Activated T-helper 1 cell treated with anti-CD3 and anti-CD28 coated beads, Interleukin-12 subunit alpha, Interleukin-12 subunit beta, Interleukin-2, Interleukin-4 antibody, amounts not matched to agents 30 ng/mL and 10 ng/mL and 1 ng/mL, durations not matched to agents 14 hours and 24 hours and 36 hours (primary cell): ENCODE data around the gene GRK2. TPM values are rescaled to one million over a fixed set of nuclear protein-coding genes. Genes with fewer than 3 reads are reported as not detected.

Source experiments
- DNase-seq: peaks from one replicate; pipeline ENCODE4 v3.0.0; 2021; ENCODE audit warnings: low spot score
- H3K27ac Mint-ChIP-seq: one replicate; pipeline ENCODE4 v1.8.0; 2021; ENCODE audit warnings: mild to moderate bottlenecking, mixed read lengths
- H3K27me3 Mint-ChIP-seq: one replicate; pipeline ENCODE4 v1.8.0; 2022; ENCODE audit warnings: mild to moderate bottlenecking, moderate library complexity, mixed read lengths; ENCODE audit not compliant: insufficient read depth
- H3K36me3 Mint-ChIP-seq: one replicate; pipeline ENCODE4 v1.8.0; 2021; ENCODE audit warnings: low read depth, mixed read lengths
- H3K4me1 Mint-ChIP-seq: one replicate; pipeline ENCODE4 v1.8.0; 2021; ENCODE audit warnings: low read depth, mixed read lengths
- H3K4me3 Mint-ChIP-seq: one replicate; pipeline ENCODE4 v1.8.0; 2021; ENCODE audit warnings: mild to moderate bottlenecking, moderate library complexity, mixed read lengths
- H3K9me3 Mint-ChIP-seq: one replicate; pipeline ENCODE4 v1.8.0; 2021; ENCODE audit warnings: mixed read lengths
- intact Hi-C: fragments of 100-400 bp; cut with micrococcal nuclease; formaldehyde crosslinking; loops from one replicate; pipeline ENCODE4 v1.15.1; 2024
- total RNA-seq: library from RNA; stranded (reverse); gene quantifications from 2 replicates; pipeline ENCODE4 v1.2.3, GENCODE V29; 2022

The GRK2 gene
- total RNA-seq, 1 donor from 2014 or later, result 249 TPM

GRCh38 chr11:67277231-67277961, 11.1 kb downstream of the GRK2 start:
- H3K9me3 Mint-ChIP-seq, result no peaks in the 10 kb centered on the region
- H3K36me3 Mint-ChIP-seq, result peaks cover 30% of the 10 kb centered on the region
- intact Hi-C loops, result loop anchor here (1.0 kb wide), 3 partner anchors 9 to 40 kb away; no protein-coding TSS in a partner anchor
- H3K4me3 Mint-ChIP-seq, result peak overlapping the region; percentile 77
- peaks cover 50% of the 10 kb centered on the region for H3K4me1 Mint-ChIP-seq
- DNase-seq, result peak; percentile 87
- H3K27me3 Mint-ChIP-seq, result no peaks in the 10 kb centered on the region
- H3K27ac Mint-ChIP-seq, result peak overlapping the region; percentile 96

GRCh38 chr11:67278135-67278938, 12.1 kb downstream of the GRK2 start:
- Mint-ChIP-seq H3K27me3 (no peaks in the 10 kb centered on the region), H3K4me1 (peaks cover 44% of the 10 kb centered on the region), H3K36me3 (peaks cover 32% of the 10 kb centered on the region), H3K27ac (peak overlapping the region; percentile 96), H3K9me3 (no peaks in the 10 kb centered on the region), H3K4me3 (peak overlapping the region; percentile 77)
- no peak for DNase-seq
- intact Hi-C loops, result no loop called here

GRCh38 chr11:67278939-67279588, 12.8 kb downstream of the GRK2 start:
- H3K4me3 Mint-ChIP-seq, result peak overlapping the region; percentile 62
- peaks cover 37% of the 10 kb centered on the region for H3K36me3 Mint-ChIP-seq
- no peaks in the 10 kb centered on the region for H3K9me3 Mint-ChIP-seq
- H3K4me1 Mint-ChIP-seq, result peaks cover 44% of the 10 kb centered on the region
- H3K27ac Mint-ChIP-seq, result peak overlapping the region; percentile 96
- DNase-seq, result no peak
- intact Hi-C loops, result no loop called here
- H3K27me3 Mint-ChIP-seq, result no peaks in the 10 kb centered on the region

- Mint-ChIP-seq H3K4me3 (no peak overlapping the region), H3K27me3 (no peaks in the 10 kb centered on the region), H3K27ac (peak overlapping the region; percentile 96), H3K36me3 (peaks cover 37% of the 10 kb centered on the region), H3K9me3 (no peaks in the 10 kb centered on the region), H3K4me1 (peaks cover 39% of the 10 kb centered on the region)
- DNase-seq, result no peak
- intact Hi-C loops, result no loop called here
These were observed 13.5 kb downstream of the GRK2 start for GRCh38 chr11:67279589-67280340.

- no peak overlapping the region for H3K27ac Mint-ChIP-seq
- peaks cover 37% of the 10 kb centered on the region for H3K4me1 Mint-ChIP-seq
- peaks cover 37% of the 10 kb centered on the region for H3K36me3 Mint-ChIP-seq
- H3K27me3 Mint-ChIP-seq, result no peaks in the 10 kb centered on the region
- no peak for DNase-seq
- H3K4me3 Mint-ChIP-seq, result no peak overlapping the region
- intact Hi-C loops, result no loop called here
- no peaks in the 10 kb centered on the region for H3K9me3 Mint-ChIP-seq
These were observed 14.1 kb downstream of the GRK2 start for GRCh38 chr11:67280341-67280787.

GRCh38 chr11:67280788-67281551, 14.7 kb downstream of the GRK2 start:
- H3K27ac Mint-ChIP-seq, result no peak overlapping the region
- no peak for DNase-seq
- intact Hi-C loops, result no loop called here
- peaks cover 31% of the 10 kb centered on the region for H3K4me1 Mint-ChIP-seq
- H3K9me3 Mint-ChIP-seq, result no peaks in the 10 kb centered on the region
- no peaks in the 10 kb centered on the region for H3K27me3 Mint-ChIP-seq
- H3K36me3 Mint-ChIP-seq, result peaks cover 33% of the 10 kb centered on the region
- no peak overlapping the region for H3K4me3 Mint-ChIP-seq

GRCh38 chr11:67281552-67282150, 15.4 kb downstream of the GRK2 start:
- Mint-ChIP-seq H3K4me3 (no peak overlapping the region), H3K9me3 (no peaks in the 10 kb centered on the region), H3K4me1 (peaks cover 29% of the 10 kb centered on the region), H3K27me3 (no peaks in the 10 kb centered on the region), H3K27ac (peak overlapping the region; percentile 34), H3K36me3 (peaks cover 30% of the 10 kb centered on the region)
- DNase-seq, result no peak
- intact Hi-C loops, result no loop called here

GRCh38 chr11:67282155-67282875, 16.0 kb downstream of the GRK2 start:
- no peak overlapping the region for H3K4me3 Mint-ChIP-seq
- H3K9me3 Mint-ChIP-seq, result no peaks in the 10 kb centered on the region
- peaks cover 34% of the 10 kb centered on the region for H3K36me3 Mint-ChIP-seq
- no peak for DNase-seq
- H3K27me3 Mint-ChIP-seq, result no peaks in the 10 kb centered on the region
- intact Hi-C loops, result no loop called here
- peaks cover 33% of the 10 kb centered on the region for H3K4me1 Mint-ChIP-seq
- H3K27ac Mint-ChIP-seq, result peak overlapping the region; percentile 52

- H3K4me1 Mint-ChIP-seq, result peaks cover 40% of the 10 kb centered on the region
- no peaks in the 10 kb centered on the region for H3K9me3 Mint-ChIP-seq
- peaks cover 35% of the 10 kb centered on the region for H3K36me3 Mint-ChIP-seq
- H3K27me3 Mint-ChIP-seq, result no peaks in the 10 kb centered on the region
- no peak for DNase-seq
- H3K27ac Mint-ChIP-seq, result no peak overlapping the region
- intact Hi-C loops, result no loop called here
- no peak overlapping the region for H3K4me3 Mint-ChIP-seq
These were observed 16.7 kb downstream of the GRK2 start for GRCh38 chr11:67282876-67283371.

GRCh38 chr11:67283481-67283963, 17.2 kb downstream of the GRK2 start:
- Mint-ChIP-seq H3K27ac (peak overlapping the region; percentile 70), H3K4me1 (peaks cover 44% of the 10 kb centered on the region), H3K9me3 (no peaks in the 10 kb centered on the region), H3K4me3 (no peak overlapping the region), H3K36me3 (peaks cover 35% of the 10 kb centered on the region), H3K27me3 (no peaks in the 10 kb centered on the region)
- DNase-seq, result no peak
- intact Hi-C loops, result no loop called here
